Measurements from ENCODE around the gene ABHD12. TPM values are rescaled to one million over a fixed set of nuclear protein-coding genes. Genes with fewer than 3 reads are reported as not detected.

ABHD12 gene
- total RNA-seq, 2 donors from 2014 or later, result 20.7 to 40.6 TPM

DNA sequence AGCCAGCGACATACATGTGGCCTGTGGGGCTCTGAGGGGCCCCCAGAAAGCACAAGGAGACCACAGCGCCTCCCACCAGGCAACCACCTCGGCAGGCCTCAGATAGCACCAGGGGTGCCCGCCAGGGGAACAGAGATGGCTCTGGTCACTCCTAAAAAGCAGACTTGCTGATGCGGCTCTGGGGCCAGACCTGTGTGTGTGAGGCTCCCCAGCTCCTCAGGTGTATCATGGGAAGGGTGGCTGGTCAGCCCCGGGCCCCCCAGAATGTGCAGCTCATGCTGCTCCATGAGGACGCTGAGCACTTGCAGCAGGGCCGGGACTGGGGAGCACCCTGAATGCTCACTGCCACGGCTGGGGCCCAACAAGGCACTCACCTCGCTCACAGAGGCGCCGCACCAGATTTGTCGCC lies 82.5 kb downstream of the ABHD12 start:
- Histone ChIP-seq H3K27ac (no peak overlapping the region), H3K4me3 (no peak overlapping the region), H3K27me3 (no peaks in the 10 kb centered on the region), H3K36me3 (no peaks in the 10 kb centered on the region), H3K4me1 (peaks cover 0 to 31% of the 10 kb centered on the region in 2 donors), H3K9me3 (no peaks in the 10 kb centered on the region)
- no peak for DNase-seq (ENCODE audit: low spot score)
- TF ChIP-seq CTCF (IDR thresholded peaks at IDR 0.05), result no peak

DNA sequence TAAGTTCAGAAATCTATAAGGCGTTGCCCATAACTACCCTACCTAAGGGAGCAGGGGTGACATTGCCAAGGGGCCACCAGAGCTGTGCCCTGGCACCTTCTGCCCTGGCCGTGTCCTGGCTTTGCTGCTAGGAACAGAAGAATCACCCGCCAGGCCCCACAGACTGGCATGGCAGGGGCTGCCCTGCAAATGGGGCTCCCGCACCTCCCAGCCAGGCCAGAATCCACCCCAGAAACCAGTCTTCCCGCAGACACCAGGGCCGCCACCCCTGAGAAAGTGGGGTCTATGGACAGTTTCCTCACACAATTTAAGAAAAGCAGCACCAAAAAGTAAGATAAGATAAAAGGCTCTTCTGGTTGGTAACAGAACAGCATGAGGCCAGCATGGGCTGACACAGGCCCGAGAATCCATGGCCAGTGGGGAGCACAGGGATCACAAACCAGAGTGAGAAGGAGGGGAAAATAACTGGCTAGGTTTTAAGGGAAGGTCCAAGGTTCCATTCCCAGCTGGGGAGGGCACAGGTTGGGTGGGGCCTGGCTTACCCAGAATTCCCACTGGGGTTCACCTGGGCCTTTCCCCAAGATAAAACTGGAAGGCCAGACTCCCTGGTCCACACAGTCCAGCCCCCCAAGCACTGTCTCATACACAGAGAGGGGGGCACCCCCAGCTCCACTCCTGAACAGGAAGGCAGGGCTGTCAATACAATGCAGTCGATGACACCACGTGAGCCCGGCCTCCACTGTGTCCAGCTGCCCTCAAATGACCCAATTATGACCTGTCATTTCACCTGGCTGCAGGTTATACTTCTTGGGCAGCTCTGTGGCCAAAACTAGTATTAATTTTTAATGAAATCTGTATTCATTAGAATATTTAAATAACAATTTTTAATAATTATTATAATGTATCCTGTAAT lies 83.4 kb downstream of the ABHD12 start:
- DNase-seq (ENCODE audit: low spot score), result no peak
- TF ChIP-seq CTCF (IDR thresholded peaks at IDR 0.05), result no peak
- Histone ChIP-seq H3K27ac (no peak overlapping the region), H3K27me3 (no peaks in the 10 kb centered on the region), H3K4me3 (no peak overlapping the region), H3K4me1 (peaks cover 0 to 35% of the 10 kb centered on the region in 2 donors), H3K36me3 (no peaks in the 10 kb centered on the region), H3K9me3 (no peaks in the 10 kb centered on the region)

DNA sequence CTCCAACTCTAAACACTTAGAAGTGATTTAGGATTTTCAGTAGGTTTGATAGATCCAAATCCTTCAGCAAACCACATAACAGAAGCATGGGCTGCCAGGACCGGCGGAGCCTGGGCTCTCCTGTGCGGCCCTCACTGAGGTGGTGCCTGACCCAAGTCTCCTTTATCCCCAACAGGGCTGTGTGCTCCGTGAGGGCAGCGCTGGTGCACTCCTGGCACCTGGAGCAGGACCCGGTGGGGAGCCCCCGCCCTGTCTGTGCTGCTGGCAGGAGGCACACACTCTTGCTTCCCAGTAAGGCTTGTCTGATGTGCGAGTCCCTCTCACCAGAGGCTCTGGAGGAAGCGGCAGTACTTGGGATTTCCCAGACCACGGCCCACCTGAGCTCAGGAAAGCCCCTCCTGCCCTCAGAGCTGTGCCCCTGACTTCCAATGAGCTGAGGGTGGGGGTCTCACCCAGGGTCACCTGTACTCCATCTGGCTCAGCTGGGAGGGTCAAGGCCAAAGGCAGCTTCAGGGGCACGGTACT lies 86.5 kb downstream of the ABHD12 start:
- Histone ChIP-seq H3K27ac (no peak overlapping the region), H3K27me3 (no peaks in the 10 kb centered on the region), H3K9me3 (no peaks in the 10 kb centered on the region), H3K36me3 (no peaks in the 10 kb centered on the region), H3K4me3 (no peak overlapping the region), H3K4me1 (peaks cover 0 to 25% of the 10 kb centered on the region in 2 donors)
- DNase-seq (ENCODE audit: low spot score), result no peak
- no peak for TF ChIP-seq CTCF (IDR thresholded peaks at IDR 0.05)

DNA sequence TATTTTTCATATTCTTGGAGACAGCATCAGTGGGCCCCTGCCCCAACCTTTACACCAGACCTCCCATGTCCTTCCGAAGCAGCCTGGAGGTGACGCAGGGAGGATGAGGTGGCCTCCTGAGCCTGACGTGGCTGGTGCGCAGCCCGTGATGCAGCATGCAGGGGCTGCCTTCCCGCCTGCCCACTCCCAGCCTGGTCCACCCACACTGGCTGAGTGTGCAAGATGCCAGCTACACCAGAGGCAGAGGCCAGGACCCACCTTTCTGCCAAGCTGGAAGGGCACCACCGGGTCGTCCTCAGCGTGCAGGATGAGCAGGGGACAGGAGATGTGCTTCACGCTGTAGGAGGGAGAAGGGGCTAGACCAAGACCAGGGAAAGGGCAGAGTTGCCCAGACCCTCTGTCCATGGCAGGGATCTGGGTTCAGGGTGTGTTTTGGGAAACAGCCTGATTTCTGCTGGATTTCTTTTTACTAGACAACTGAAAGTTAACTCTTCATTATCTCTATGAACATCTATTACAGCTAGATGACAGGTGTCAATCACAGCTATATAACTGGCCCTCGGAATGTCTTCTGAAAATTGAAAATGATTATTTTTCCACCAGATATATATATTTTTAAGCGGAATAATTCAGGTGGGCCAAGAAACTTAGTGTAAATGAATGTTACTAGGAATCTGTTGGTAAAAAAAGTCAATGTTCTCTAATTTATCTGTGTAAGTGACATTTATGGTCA lies 87.2 kb downstream of the ABHD12 start:
- no peaks in the 10 kb centered on the region for H3K27me3 ChIP-seq
- no peaks in the 10 kb centered on the region for H3K9me3 ChIP-seq
- H3K27ac ChIP-seq, result no peak overlapping the region
- H3K36me3 ChIP-seq, result no peaks in the 10 kb centered on the region
- peaks cover 0 to 24% of the 10 kb centered on the region in 2 donors for H3K4me1 ChIP-seq
- H3K4me3 ChIP-seq, result no peak overlapping the region
- no peak for TF ChIP-seq CTCF (IDR thresholded peaks at IDR 0.05)
- DNase-seq (ENCODE audit: low spot score), result no peak

DNA sequence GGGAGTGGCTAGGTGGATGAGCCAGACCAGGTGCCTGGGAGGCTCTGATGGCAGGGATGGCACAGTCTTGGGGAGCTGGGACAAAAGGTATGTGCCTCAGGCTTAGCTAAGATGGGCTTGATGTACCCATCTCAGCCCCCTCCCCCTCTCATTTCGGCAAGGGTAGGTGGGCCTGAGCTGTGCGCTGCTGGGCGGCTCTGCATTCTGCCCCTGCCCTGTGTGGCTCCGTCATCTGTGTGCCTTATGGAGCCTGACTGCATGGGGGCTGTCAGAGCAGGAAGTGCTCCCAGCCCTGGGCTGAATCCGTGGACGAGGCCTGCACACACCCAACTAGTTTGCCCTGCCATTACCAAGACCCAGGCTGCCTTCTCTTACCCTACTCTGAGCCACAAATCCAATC lies 88.0 kb downstream of the ABHD12 start:
- Histone ChIP-seq H3K27me3 (no peaks in the 10 kb centered on the region), H3K27ac (peak overlapping the region in 1 of 2 donors; percentile 64), H3K9me3 (no peaks in the 10 kb centered on the region), H3K4me1 (peaks cover 0 to 24% of the 10 kb centered on the region in 2 donors), H3K4me3 (no peak overlapping the region), H3K36me3 (peaks cover 6% of the 10 kb centered on the region)
- TF ChIP-seq CTCF (IDR thresholded peaks at IDR 0.05), result no peak
- no peak for DNase-seq (ENCODE audit: low spot score)
